GM12874 (cell line): ENCODE measurements around the gene DHX34.

Experiments used
- TF ChIP-seq, protein P1 (sequence below): IDR thresholded peaks from 2 replicates; pipeline ENCODE4 v1.5.1; 2011; ENCODE audit warnings: low read depth, mild to moderate bottlenecking, control low read depth, low read length, moderate library complexity; ENCODE audit not compliant: insufficient read depth

Gene DHX34

DNA sequence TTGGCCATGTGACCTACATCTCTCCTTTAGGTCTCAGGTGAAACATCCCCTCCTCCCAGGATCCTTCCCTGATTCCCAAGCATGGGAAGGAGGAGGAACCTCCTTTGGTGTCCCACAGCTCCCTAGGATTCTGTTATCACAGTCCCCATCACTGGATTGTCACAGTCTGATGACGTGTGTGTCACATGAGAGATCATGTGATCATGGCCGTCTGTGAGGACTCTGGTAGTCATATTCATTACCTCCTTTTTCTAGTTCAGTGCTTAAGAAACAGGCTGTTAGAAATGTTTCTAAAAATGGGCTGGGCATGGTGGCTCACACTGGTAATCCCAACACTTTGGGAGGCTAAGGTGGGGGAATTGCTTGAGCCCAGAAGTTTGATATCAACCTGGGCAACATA lies 3.0 kb downstream of the DHX34 start:
- TF ChIP-seq, protein P1, sequence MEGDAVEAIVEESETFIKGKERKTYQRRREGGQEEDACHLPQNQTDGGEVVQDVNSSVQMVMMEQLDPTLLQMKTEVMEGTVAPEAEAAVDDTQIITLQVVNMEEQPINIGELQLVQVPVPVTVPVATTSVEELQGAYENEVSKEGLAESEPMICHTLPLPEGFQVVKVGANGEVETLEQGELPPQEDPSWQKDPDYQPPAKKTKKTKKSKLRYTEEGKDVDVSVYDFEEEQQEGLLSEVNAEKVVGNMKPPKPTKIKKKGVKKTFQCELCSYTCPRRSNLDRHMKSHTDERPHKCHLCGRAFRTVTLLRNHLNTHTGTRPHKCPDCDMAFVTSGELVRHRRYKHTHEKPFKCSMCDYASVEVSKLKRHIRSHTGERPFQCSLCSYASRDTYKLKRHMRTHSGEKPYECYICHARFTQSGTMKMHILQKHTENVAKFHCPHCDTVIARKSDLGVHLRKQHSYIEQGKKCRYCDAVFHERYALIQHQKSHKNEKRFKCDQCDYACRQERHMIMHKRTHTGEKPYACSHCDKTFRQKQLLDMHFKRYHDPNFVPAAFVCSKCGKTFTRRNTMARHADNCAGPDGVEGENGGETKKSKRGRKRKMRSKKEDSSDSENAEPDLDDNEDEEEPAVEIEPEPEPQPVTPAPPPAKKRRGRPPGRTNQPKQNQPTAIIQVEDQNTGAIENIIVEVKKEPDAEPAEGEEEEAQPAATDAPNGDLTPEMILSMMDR, result no peak

DNA sequence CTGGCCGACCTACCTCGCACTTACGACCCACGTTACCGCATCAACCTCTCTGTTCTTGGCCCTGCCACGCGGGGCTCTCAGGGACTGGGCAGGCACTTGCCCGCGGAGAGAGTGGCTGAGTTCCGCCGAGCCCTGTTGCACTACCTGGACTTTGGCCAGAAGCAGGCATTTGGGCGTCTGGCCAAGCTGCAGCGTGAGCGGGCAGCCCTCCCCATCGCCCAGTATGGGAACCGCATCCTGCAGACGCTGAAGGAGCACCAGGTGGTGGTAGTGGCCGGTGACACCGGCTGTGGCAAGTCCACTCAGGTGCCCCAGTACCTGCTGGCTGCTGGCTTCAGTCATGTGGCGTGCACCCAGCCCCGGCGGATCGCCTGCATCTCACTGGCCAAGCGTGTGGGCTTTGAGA lies 4.2 kb downstream of the DHX34 start:
- TF ChIP-seq, protein P1, result no peak

DNA sequence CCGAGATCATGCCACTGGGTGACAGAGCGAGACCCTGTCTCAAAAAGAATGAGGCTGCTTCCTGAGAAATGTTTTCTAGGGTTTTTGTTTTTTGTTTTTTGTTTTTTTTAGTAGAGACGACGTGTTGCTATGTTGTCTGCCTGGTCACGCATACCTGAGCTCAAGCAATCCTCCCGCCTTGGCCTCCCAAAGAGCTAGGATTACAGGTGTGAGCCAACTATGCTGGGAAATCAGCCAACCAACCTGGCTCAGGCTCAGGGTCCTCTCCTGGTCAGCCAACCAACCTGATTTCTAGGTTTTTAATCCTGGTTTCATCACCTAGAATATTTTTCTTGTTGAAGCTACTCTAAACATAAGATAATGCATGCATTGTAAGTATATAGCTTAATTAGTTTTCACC lies 7.8 kb downstream of the DHX34 start:
- TF ChIP-seq, protein P1, result no peak

DNA sequence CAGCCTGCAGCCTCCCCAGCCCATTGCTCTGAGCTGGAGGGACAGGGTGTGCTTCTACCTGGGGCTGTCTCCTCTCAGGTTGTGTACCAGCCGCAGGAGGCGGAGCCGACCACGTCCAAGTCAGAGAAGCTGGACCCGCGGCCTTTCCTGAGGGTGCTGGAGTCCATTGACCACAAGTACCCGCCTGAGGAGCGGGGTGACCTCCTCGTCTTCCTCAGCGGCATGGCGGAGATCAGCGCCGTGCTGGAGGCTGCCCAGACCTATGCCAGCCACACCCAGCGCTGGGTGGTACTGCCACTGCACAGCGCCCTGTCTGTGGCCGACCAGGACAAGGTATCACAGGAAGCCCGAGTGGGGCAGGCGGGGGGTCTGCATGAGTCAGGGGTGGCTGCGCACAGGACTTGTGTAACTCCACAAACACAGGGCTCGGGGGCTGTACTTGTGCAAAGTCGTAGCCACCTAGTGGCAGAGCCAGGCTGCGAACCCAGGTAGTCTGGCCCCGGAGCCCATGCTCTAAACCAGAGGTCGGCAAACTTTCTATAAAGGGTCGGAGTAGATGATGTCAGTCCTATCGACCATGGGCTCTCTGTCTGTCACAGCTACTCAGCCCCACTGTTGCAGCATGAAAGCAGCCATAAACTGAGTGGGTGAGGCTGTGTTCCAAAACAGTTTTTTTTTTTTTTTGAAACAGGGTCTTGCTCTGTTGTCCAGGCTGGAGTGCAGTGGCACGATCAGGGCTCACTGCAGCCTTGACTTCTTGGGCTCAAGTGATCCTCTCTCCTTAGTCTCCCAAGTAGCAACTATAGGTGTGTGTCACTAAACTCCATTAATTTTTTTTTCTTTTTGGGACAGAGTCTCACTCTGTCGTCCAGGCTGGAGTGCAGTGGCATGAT lies 8.9 kb downstream of the DHX34 start:
- TF ChIP-seq, protein P1, result peak; percentile 40

DNA sequence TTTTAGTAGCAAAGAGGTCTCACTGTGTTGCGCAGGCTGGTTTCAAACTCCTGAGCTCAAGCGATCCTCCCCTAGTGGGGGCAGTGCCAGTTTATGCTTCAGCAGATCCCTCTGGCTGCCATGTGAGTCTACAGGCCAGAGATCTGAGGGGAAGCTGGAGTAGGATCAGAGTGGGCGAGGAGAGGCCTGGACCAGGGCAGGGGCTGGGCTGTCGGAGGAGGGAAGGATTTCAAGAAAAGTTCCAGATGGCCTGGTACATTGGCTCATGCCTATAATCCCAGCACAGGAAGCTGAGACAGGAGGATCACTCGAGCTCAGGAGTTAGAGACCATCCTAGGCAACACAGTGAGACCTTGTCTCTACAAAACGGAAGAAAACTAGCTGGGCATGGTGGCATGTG lies 9.8 kb downstream of the DHX34 start:
- TF ChIP-seq, protein P1, result no peak

DNA sequence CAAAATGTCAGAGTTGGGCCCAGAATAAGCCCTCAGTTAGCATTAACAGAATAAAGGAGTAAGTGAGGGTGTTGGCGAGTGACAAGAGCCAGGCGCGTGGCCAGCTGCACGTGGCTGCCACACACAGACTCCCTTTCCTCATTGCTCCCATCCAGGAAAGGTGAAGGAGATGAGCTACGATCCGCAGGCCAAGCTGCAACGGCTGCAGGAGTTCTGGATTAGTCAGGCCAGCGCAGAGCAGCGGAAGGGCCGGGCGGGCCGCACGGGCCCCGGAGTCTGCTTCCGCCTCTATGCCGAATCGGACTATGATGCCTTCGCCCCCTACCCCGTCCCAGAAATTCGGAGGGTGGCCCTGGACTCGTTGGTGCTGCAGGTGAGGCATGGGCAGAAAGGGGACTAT lies 13.2 kb downstream of the DHX34 start:
- TF ChIP-seq, protein P1, result no peak

DNA sequence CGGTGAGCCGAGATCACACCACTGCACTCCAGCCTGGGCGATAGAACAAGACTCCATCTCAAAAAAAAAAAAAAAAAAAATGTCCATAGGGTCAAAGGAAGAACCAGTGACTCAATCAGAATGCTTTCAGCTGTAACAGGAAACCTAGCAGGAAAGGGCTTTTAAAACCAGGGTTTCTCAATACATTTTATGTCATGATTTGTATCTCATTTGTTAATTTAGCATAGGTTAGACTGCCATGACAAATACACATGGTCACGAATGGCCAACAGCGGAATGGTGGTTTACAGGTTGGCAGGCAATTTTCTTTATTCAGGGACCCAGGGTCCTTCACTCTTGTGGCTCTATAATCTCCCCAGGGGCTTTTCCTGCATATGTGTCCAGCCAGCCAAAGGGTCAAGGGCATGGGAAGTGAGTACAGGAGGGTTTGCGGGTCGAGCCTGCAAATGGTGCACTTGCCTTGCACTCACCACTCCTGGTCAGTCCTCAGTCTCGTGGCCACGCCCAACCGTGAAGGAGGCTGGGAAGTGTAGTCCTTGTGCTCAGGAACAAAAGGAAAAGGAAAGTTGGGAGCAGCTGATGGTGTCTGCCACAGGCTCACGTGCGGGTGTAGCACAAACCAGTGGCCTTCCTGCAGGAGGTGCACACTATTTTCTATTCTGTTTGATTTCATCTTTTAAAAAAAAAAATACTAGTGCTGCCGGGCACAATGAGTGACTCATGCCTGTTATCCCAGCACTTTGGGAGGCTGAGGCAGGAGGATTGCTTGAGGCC lies 14.8 kb downstream of the DHX34 start:
- TF ChIP-seq, protein P1, result no peak
